CD4-positive, alpha-beta T cell treated with Interleukin-1 beta for 1 hour (primary cell): ENCODE results near the gene MAD2L2.

Experiments used
- DNase-seq, 2 donors: peaks; one replicate each; pipeline ENCODE4 v3.0.0-alpha.2; 2020 to 2022

MAD2L2 gene

DNA sequence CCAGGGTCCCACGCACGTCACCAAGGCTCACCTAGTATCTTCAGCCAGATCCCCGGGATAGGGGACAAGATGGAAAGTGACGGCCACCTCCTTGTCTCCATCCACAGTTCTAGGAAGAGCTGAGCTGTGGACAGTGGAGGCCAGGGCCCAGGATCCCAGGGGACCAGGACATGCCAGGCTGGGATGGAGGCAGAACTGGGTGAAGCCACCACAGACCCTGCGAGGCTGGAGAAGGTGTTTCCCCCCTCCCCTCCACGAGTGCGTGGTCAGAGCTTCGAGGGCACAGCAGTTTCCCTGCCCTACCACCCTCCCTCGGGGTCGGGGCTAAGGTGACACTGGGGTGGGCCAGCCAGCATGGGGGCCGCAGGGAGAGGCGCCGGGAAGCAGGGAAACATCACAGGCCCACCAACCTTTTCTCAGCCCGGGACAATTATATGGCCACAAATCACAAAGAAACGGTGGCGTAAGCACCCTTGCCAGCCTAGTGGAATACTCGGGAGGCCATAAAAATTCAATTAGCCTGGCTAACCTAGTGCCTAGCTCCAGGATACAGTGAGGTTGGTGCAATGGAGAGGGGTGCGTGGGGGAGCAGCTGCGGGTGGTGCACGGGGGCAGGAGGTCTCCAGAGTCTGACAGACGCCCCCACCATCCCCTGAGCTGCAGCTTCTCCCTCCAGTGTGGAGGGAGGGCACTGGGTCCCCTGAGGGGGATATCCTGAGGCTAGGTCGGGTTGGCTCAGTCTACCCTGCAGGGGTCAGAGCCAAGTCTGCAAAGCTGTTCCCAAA lies 23.9 kb upstream of the MAD2L2 start:
- DNase-seq = no peak

DNA sequence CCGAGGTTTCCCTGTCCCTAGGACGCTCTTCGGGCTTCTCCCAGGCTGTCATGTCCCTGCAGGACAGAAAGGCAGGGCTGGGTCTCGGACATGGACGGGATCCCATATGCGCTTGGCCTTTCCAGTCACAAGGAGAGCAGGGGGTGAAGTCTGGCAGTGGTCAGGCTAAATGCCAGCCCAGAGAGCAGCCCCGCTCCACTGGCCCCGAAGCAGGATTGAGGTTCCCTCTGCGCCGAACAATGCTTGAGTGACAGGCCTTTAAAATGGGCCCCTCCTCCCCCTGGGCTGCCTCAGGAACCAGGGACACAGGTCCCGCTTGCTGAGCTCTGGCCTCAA lies 23.2 kb upstream of the MAD2L2 start:
- no peak for DNase-seq

DNA sequence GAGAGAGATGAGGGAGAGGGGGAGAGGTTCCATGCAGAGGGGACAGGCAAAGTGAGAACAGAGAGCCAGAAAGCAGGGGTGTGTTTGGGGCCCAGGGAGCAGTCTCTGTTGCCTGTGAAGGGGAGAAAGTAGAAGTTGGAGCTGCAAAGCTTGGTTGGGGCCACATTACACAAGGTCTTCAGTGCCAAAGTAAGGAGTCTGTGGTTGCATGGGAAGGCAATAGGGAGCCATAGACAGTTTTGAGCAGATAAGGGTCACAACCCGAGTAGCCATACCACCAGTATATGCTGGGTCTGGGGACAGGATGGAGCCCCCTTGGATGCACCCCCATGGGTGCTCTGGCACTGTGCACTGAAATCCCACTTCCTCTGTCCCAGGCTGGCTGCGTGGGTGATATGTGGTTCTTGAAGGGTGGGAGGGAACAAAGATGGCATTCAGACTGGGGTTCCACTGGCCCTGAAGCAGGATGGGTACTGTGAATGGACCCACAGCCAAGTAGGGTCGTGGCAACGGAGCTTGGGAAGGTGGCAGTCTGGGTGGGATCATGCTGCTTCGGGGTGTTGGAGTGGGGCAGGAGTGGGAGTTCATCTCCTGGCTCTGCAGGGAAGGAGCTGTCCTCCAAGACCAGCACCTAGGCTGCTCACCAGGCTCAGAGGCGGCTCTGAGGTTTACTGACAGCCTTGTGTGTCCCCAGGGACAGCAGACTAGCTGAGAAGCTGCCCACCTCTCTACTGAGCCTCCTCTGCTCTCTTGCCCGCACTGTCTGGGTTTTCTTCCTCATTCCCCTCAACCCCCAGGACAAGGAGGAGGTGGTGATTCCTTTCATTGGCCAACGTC lies 22.6 kb upstream of the MAD2L2 start:
- DNase-seq = no peak

DNA sequence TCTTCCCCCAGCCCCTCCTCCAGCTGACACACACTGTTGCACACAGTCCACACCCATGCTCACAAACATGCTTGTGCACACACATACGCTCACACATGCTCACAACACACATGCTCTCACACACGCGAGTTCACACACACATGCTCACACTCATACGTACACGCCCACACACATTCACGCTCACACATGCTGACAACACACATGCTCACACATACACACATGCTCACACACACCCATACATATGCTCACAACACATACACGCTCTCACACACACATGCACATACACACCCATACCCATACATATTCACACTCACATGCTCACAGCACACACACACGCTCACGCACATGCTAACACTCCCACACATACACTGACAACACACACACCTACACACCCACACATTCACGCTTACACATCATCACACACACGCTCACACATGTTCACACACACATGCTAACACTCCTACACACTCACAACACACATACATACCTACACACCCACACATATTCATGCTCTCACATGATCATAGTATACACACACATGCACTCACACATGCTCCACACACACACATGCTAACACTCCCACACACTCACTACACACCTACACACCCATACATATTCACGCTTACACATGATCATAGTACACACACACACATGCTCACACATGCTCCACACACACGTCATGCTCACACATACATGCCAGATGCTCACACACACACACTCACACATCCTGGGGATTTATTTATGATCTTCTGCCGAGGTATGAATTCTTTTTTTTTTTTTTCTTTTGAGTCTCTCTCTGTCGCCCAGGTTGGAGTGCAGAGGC lies 21.2 kb upstream of the MAD2L2 start:
- no peak for DNase-seq

DNA sequence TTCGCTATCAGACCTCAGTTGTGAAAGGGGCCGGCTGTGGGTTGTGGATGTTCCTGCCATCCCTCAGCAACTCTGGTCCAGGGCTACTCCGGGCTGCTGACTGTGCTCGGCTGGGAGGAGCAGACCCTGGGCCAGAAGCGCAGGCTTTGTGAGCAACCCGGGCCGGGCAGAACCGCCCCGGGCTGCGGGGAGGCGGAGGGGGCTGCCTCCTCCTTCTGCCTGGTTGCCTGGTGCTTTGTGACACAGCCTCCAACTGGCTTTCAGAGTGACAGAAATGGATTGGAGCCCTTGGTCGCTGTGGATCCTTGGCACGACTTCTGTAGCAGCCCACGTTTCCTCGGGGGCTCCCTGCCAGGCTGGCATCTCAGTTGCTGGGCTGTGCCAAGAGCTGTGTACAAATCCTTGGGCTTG lies 20.6 kb upstream of the MAD2L2 start:
- no peak for DNase-seq

DNA sequence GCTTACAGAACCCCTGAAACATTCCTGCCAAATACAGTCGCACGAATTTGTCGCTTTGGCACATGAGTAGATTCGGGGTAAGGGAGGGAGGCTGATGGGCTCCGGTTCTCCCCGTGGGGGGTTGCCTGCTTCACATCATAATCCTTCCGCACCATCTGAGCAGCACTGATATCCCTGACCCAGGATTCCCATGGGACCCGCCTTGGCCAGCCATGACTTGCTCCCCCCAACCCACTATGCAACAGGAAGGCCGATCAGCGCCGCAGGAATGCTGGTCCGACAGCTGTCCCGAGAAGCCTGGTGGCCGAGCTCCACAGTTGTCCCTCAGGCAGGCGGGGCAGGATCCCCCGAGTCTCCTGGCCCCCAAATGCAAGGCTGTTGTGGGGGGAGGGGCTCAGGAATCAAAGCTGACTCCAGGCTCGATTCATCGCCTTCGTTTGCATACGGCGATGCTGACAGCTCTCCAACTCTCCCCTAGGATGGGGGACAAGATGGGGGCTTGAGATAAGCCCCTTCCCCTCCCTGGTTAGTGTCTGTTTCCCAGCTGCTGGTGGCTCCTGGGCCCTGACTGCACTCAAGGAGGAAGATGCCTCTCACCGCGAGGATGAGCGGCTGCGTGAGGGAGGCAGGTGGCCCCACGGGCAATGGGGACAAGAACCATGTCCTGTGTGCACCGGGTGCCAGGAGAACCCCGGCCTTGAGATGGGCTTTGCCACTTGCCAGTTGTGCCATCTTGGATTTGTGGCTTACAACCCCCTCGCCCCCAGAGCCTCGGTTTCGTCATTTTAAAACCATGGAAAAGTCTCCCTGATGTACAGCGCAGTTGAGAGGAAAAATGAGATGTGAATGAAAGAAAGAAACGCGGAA lies 19.9 kb upstream of the MAD2L2 start:
- DNase-seq = no peak

DNA sequence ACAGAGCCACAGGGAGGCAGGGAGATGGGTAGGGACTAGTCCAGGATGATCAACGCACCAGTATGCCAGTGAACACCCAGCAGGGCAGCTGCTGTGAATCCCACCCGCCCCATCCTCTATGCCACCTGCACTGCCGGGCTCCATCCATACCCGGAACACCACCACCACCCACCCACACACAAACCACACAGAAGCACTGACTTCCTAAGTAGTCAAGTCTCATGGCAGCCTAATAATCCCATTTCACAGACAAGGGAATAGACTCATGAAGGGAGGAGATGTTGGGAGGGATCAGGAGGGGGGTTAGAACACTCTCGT lies 16.9 kb upstream of the MAD2L2 start:
- DNase-seq = no peak

DNA sequence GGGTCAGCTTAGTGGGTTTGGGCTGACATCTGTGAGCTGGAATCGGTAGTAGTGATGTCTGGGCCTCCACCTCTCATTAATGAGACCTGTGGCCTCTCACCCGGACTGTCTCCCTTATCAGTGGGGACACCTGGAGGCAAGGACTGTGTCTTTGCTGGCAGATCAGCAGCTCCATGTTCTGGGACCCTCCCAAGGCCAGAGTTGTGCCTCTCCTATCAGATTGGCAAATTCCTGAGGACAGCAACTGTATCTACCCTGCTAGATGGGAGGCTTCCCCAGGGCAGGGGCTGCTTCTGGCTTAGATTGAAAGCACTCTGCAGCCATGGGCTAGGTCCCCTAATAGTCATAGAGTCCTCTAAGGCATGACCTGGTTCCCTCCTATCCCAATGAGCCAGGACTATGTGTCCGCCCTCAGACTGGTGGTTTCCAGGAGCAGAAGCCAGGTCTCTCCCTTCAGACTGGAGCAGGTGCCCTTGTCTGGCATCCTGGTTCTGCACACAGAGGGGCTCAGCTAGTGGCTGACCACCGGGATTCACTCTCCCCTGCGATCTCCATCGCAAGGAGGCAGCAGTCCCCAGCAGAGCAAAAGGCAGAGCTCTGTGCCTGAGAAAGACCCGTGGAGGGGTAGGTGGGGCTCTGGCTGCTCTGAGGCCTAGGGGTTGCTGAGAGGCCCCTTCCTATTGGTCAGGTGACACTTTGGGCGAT lies 16.4 kb upstream of the MAD2L2 start:
- no peak for DNase-seq

DNA sequence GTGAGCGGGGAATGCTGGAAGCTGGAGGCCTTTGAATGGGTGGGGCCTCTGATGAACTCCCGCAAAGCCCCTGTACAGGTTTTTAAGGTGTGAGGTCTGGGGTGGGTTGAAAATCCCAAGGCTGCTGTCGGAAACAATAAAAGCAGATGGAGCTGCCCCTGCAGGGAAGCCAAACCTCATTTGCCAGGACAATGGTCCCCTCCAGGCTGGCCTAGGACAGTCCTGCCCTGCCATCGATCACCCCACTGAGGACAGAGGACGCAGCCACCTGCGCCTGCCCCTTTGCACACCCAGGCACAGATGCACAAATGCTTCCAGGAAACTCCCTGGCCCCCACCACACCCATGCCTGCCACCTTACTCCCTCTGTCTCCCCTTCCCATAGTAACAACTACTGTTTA lies 14.9 kb upstream of the MAD2L2 start:
- no peak for DNase-seq

DNA sequence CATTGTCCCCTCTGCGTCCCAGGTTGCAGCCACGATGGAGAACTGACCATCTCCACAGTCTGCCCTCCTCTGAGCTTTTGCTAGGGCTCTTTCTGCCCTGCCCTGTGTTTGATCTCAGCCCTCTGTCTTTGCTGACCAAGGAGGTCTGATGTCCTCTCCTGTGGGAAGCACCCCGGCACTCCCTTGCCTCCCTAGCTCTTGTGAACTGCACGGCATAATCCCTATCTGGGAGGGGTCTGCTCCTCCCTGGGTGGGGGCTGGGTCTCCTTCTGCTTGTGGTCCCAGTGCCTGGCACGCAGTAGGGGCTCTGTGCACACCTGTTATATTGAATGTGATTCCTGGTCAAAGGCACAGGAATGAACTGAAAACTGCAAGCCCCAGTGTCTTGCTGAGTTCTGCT lies 13.0 kb upstream of the MAD2L2 start:
- no peak for DNase-seq

DNA sequence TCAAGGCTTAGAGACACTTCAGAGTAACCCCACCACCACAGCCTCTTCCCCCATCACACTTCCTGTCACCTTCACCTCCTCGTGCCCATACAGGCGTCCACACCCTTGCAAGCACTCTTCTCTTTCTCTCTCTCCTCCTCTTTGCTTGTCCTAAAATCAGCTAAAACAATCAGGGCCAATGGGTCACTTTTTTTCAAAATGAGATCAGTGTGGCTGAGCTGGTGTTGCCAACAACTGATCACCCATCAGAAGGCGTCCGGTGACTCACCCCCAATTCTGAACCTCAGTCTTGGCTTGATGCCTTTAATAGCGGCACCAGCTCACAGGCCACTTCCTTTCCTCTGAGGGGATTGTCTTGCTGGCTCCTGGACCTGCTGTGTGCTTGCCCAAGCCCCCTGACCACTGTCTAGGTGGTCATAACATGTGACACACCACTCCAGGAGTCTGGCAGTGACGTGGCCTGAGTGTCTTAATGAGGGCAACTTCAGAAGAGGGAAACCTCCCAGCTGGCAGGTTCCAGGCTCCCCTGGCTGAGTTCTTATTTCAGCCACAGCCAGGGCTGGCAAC lies 12.2 kb upstream of the MAD2L2 start:
- peak; percentile 45 to 57 for DNase-seq

DNA sequence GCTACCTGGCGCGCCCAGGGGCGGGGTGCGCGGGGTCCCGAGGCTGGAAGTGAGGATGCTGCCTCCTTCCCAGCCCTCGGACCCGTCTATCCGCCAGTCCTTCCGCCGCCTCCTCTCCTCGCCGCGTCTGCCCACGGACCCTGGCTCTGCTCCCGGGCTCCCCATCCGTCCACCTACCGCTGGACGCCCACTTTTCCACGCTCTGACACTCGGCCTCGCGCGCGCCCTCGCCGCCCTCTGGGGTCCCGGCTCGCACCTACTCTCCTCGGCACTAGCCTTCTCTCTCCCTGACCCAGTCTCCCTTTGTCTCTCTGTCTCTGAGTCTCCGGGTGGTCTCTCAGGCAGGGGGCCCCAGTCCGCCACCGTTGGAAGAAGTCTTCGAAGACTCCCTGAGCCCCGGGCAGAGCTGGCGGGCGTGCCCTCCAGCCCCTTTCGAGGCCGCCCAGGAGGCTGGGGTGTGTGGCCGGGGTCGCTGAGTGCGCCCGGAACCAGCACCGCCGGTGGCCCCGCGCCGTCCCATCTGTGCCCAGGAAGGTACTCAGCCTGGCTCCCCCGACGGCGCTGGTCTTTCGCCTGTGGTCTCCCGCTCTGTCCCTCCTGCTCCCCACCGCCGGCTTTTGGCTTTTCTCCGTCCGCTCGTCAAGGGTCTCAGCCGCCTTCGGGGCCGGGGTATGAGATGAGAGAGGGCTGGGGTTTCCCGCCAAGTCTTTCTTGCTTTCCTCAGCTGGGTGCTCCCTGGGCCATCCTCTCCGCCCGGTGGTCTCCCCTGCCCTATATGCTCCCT lies 11.2 kb upstream of the MAD2L2 start:
- no peak for DNase-seq

DNA sequence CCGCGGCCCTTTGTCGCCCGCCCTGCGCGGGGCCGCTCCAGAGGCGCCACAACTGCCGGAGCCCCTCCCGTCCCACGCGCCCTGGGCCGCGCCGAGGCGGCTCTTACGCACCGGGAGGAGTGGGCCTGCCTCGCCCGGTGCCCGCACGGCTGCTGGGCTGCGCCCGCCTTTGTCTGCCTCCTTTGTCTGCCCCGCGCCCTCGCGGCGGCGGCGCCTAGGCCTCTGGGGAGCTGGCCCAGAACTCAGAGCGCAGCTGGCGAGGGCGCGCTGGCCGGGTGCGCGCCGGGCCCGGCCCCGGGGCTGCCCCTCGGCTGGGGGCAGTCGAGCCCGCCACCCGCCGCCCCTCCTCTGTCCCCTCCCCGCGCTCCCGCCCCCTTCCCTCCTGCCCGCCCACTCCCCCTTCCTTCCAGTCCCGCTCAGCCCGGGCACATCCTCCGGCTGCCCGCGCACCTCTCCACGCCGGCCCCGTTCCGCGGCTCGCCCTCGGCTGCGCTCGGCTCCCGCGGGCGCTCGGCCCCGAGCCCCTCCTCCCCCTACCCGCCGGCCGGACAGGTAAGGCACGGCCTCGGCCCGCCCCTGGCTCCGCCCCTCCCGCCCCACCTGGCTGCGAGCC lies 10.5 kb upstream of the MAD2L2 start, which contains the start of gene DRAXIN:
DRAXIN (plus strand) TSS at position 409 of the 613 bp plus-strand sequence. CDS start 14,549 bp downstream, outside the sequence.
- no peak for DNase-seq

DNA sequence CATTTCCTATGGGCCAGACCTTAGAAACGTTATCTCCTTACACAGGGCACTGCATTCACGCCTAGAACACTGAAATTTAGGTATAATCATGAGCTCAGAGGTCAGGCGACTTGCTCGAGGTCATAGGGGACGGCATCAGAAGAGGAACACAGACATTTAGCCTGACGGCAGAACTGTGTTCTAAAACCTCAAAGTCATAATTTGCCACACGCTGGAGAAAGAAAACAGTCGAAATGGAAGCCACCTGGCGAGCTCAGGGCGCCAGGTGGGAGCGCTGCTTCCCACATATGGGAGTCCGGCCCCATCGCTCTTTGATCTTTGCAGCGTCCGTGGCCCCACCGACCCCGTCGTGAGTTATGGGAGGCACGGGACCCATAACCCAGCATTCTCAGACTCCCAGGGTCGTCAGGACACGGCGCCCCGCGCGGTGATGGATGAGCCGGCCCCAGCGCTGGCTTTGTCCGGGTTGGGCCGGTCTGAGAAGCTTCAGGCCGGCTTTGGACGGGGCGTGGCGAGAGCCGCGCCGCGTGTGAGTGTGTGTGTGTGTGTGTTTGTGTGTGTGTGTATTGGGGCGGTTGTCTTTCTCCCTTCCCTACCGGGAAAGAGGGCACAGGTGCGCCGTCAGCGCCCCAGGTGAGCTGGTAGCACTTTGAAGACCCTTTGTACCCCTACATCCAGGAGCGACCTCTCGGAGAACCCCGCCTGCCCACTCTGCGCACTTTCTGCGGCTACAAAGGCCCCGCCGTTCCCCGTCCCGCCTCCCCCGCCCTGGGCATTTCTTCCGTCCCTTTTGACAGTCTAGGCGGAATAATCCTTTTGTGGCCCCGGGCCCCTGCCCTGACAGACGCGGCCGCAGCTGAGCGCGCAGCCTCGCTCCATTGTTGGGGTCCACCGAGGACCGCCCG lies 9.7 kb upstream of the MAD2L2 start:
- no peak for DNase-seq

DNA sequence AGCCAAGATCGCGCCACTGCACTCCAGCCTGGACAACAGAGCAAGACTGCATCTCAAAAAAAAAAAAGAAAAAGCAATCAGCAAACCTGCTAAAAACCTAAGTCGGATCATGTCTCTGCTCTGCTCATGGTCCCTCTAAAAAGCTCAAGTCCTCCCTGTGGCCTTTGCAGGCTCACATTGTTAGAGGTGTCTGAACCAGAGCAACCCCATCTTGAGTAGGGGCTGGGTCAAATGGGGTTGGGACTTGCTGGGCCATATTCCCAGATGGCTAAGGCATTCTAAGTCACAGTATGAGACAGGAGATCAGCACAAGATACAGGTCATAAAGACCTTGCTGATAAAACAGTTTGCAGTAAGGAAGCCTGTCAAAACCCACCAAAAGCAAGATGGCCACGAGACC lies 7.6 kb upstream of the MAD2L2 start:
- DNase-seq = no peak

DNA sequence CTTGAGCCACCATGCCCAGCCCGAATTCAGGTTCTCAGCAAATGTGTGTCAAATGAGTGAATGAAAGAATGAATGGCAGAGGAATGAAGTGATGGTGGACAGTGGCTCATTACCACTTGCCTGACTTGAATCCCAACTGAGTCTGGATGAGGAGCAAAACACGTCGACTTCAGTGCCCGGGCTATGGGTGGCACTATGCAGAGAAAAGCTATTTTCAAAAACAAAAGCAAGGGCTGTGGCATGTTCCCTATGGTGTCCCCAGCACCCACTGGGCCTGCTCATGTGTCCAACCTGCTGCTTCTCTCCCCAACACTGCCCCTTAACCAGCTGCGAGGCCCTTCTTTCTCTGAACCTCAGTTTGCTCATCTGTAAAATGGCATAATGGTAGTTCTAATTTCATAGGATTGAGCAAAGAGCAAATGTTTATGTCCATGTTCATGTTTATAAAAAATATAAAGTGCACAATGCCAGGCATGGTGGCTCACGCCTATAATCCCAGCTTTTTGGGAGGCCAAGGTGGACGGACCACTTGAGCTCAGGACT lies 4.3 kb upstream of the MAD2L2 start:
- no peak for DNase-seq

DNA sequence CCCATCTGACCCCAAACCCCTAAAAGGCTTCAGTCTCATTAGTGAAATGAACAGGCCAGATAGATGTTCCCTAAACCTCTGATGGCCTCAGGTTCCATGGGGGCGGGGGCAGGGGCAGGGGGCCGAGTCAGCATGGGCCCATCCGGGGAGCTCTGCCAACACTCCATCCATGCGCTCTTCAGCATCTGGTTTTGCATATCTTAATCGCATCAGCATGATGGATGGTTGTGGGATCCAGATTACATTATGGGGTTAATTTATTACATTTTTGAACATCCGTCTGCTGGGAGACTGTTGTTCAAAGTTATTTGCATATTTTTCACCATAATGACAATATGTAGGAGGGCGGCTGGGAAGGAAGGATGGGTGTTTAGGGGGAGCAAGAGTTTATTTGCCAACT lies 3.1 kb upstream of the MAD2L2 start:
- no peak for DNase-seq

DNA sequence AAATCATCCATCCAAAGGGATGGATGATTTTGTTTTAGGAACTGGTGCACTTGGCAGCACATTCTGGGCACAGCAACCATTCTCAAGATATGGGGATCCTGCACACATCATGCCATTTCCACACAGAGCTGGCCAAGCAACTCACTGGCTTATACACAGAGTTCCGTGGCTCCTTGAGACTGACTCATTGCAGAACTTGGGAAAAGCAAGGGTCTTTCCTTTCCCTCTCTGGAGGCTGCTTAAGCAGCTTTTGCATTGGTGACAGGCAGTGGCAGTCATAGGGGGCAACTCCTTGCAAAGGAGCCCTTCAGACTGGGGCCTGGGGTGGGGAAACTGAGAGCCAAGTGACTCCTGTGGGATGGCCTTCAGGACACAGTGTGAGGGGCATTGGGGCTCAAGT lies 1.9 kb upstream of the MAD2L2 start:
- DNase-seq = no peak

DNA sequence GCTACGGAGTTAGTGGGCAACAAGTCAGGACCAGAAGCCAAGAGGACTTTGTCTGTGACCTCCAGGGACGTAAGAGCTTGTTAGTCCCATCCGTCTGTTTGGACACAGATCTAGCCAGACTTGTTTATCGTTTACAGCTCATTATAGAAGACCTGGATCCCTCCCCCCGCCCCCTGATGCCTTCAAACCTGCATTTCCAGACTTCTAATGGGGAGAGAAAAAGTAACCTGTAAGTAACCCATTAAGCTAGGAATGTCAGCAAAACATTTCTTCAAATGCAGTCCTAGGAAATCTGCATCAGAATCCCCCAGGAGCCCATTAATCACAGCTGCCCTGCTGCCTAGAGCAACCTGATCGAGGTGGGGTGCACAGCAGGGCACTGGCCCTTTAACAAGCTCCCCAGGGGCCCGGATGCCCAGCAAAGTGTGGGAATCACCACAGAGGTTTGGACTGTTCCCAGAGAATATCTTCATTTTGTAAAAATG lies 1.4 kb upstream of the MAD2L2 start:
- DNase-seq = no peak
